Right atrium auricular region (tissue), 2 donors: Measurements from ENCODE around the gene MORC2. TPM values are rescaled to one million over a fixed set of nuclear protein-coding genes. Genes with fewer than 3 reads are reported as not detected.
A peak's percentile ranks its signal among the peaks of the same experiment; 100 is the strongest.

Source experiments
- DNase-seq: peaks from one replicate; pipeline ENCODE4 v3.0.0-alpha.2; 2019; ENCODE audit warnings: low spot score
- H3K27ac ChIP-seq, 2 donors: fragments of 200-600 bp; sonication (generic); 1 replicate in 1 of 2; 2 replicates in 1 of 2; pipeline ENCODE4 v1.5.1; 2016 to 2019
- H3K27me3 ChIP-seq, 2 donors: fragments of 200-600 bp; sonication (generic); one replicate each; pipeline versions ENCODE4 v1.5.1 to v1.6.0; 2017 to 2019
- H3K36me3 ChIP-seq: fragments of 200-600 bp; sonication (generic); one replicate; pipeline ENCODE4 v1.5.1; 2016
- H3K4me1 ChIP-seq, 2 donors: fragments of 200-600 bp; sonication (generic); one replicate each; pipeline versions ENCODE4 v1.5.1 to v1.6.0; 2017 to 2019
- H3K4me3 ChIP-seq, 2 donors: fragments of 200-600 bp; sonication (generic); 1 replicate in 1 of 2; 2 replicates in 1 of 2; pipeline ENCODE4 v1.5.1; 2017 to 2019; ENCODE audit warnings: mild to moderate bottlenecking in 1 of 2, moderate library complexity in 1 of 2
- H3K9me3 ChIP-seq, 2 donors: fragments of 200-600 bp; sonication (generic); one replicate each; pipeline ENCODE4 v1.5.1; 2019
- CTCF ChIP-seq, 2 donors: fragments of 200-600 bp; sonication (generic); IDR thresholded peaks; one replicate each; pipeline ENCODE4 v1.5.1; 2019; ENCODE audit warnings: antibody characterized with exemption in 2 of 2
- total RNA-seq, 2 donors: library from RNA; depleted of rRNA; stranded (reverse); fragments of >200 nt; gene quantifications; one replicate each; pipeline ENCODE4 v1.1.0, GENCODE V29; 2016

The MORC2 gene
- total RNA-seq, 2 donors from 2014 or later = 20.1 to 21.0 TPM

- Histone ChIP-seq H3K36me3 (peaks cover 41% of the 10 kb centered on the region), H3K27me3 (no peaks in the 10 kb centered on the region), H3K27ac (no peak overlapping the region)
Measured at GRCh38 chr22:30925667-30926066, 42.9 kb downstream of the MORC2 start.

GRCh38 chr22:30923168-30923900 is 45.2 kb downstream of the MORC2 start:
- Histone ChIP-seq H3K27me3 (no peaks in the 10 kb centered on the region), H3K27ac (no peak overlapping the region), H3K36me3 (peaks cover 19% of the 10 kb centered on the region), H3K4me1 (peaks cover 0 to 9% of the 10 kb centered on the region in 2 donors), H3K9me3 (no peaks in the 10 kb centered on the region), H3K4me3 (no peak overlapping the region)
- DNase-seq = no peak
- no peak for TF ChIP-seq CTCF (IDR thresholded peaks at IDR 0.05)

More at GRCh38 chr22:30925667-30926066, 42.9 kb downstream of the MORC2 start:
- Histone ChIP-seq H3K4me1 (peaks cover 0 to 9% of the 10 kb centered on the region in 2 donors), H3K4me3 (no peak overlapping the region), H3K9me3 (no peaks in the 10 kb centered on the region)
- DNase-seq = no peak
- TF ChIP-seq CTCF (IDR thresholded peaks at IDR 0.05) = no peak

GRCh38 chr22:30922151-30922611 is 46.4 kb downstream of the MORC2 start:
- peaks cover 8% of the 10 kb centered on the region for H3K36me3 ChIP-seq

GRCh38 chr22:30921108-30921507 is 47.5 kb downstream of the MORC2 start:
- no peak for DNase-seq
- H3K4me1 ChIP-seq = peaks cover 0 to 9% of the 10 kb centered on the region in 2 donors
- H3K9me3 ChIP-seq = peaks cover 0 to 1% of the 10 kb centered on the region in 2 donors
- no peak for TF ChIP-seq CTCF (IDR thresholded peaks at IDR 0.05)
- no peaks in the 10 kb centered on the region for H3K36me3 ChIP-seq
- no peak overlapping the region for H3K27ac ChIP-seq
- no peaks in the 10 kb centered on the region for H3K27me3 ChIP-seq
- peak overlapping the region in 1 of 2 donors; percentile 38 for H3K4me3 ChIP-seq

More at GRCh38 chr22:30922151-30922611, 46.4 kb downstream of the MORC2 start:
- Histone ChIP-seq H3K9me3 (no peaks in the 10 kb centered on the region), H3K27ac (no peak overlapping the region), H3K4me1 (peaks cover 0 to 9% of the 10 kb centered on the region in 2 donors), H3K4me3 (peak overlapping the region; percentile 16 to 38), H3K27me3 (no peaks in the 10 kb centered on the region)
- TF ChIP-seq CTCF (IDR thresholded peaks at IDR 0.05) = no peak
- DNase-seq = no peak

GRCh38 chr22:30920407-30920806 is 48.2 kb downstream of the MORC2 start:
- no peak overlapping the region for H3K4me3 ChIP-seq
- TF ChIP-seq CTCF (IDR thresholded peaks at IDR 0.05) = peak; percentile 89 to 95
- peak; percentile 83 for DNase-seq

More at GRCh38 chr22:30920407-30920806, 48.2 kb downstream of the MORC2 start:
- Histone ChIP-seq H3K4me1 (peaks cover 0 to 9% of the 10 kb centered on the region in 2 donors), H3K36me3 (no peaks in the 10 kb centered on the region), H3K27ac (no peak overlapping the region), H3K27me3 (no peaks in the 10 kb centered on the region), H3K9me3 (peaks cover 4 to 8% of the 10 kb centered on the region in 2 donors)
